Measurements from ENCODE around the gene RPS24. TPM values are rescaled to one million over a fixed set of nuclear protein-coding genes. Genes with fewer than 3 reads are reported as not detected.

Gene RPS24
- total and polyA plus RNA-seq, 2 of the 13 experiments (the other 11 are each of a cell fraction or from before 2014, with no cell fraction given) = 2,690 to 3,319 TPM

- TF ChIP-seq AHDC1 (CRISPR knock-in tag; IDR thresholded peaks at IDR 0.05; ENCODE audit: borderline replicate concordance) (no peak), ZNF629 (CRISPR knock-in tag; conservative IDR thresholded peaks at IDR 0.05) (0 out of 2 replicates have a peak, but pooled peaks have one; percentile 14), ARID4A (CRISPR knock-in tag; IDR thresholded peaks at IDR 0.05; ENCODE audit: borderline replicate concordance) (peak; percentile 92), ZNF839 (CRISPR knock-in tag; IDR thresholded peaks at IDR 0.05; ENCODE audit: borderline replicate concordance) (no peak), RFXAP (CRISPR knock-in tag; IDR thresholded peaks at IDR 0.05; ENCODE audit: borderline replicate concordance) (0 out of 2 replicates have a peak, but pooled peaks have one; percentile 73), DDIT3 (CRISPR knock-in tag; IDR thresholded peaks at IDR 0.05) (no peak), ZNF652 (CRISPR knock-in tag; IDR thresholded peaks at IDR 0.05; ENCODE audit: borderline replicate concordance, low read depth) (no peak), SCMH1 (CRISPR knock-in tag; IDR thresholded peaks at IDR 0.05; ENCODE audit: borderline replicate concordance) (no peak), ZNF674 (CRISPR knock-in tag; IDR thresholded peaks at IDR 0.05; ENCODE audit: low read depth) (no peak), NCOR1 (IDR thresholded peaks at IDR 0.05; ENCODE audit: borderline replicate concordance, low read length) (no peak), ZNF607 (CRISPR knock-in tag; IDR thresholded peaks at IDR 0.05; ENCODE audit: borderline replicate concordance) (peak; percentile 94), STAT6 (CRISPR knock-in tag; IDR thresholded peaks at IDR 0.05; ENCODE audit: borderline replicate concordance) (peak; percentile 76; the same call in 1 of the 2 replicates)
Observed at GRCh38 chr10:78033637-78034470, at the start of gene RPS24 (continued).

All from HepG2 (cell line).